ENCODE measurements around the gene ZNF318.

DNA sequence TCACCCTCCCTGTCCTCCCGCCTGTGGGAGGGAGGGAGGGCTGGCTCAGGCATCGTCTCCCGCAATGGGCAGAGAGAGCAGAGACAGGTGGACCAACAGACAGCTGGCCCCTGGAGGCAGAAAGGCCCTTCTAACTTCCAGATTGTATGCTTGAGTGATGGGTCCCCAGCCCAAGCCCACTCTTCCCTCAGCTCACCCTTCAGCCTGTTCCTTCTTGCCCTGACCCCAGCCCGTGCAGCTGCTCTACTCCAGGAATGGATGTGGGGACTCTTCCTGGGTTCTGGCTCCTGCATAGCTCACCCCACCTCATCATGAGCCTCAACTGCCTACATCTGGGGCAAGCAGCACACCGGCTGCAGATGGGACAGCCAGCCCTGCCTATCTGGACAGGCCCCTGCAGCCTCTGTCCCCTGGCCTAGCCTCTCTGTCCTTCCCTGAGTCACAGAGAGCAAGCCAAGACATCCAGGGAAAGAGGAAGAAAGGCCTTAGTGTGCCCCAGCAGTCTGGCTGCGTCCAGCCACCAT, 82.9 kb downstream of the ZNF318 start:
- no peak for TF ChIP-seq YY1 (IDR thresholded peaks at IDR 0.05; ENCODE audit: insufficient read depth, insufficient read length)
- no peak for TF ChIP-seq SUZ12 (IDR thresholded peaks at IDR 0.05; ENCODE audit: extremely low read depth, insufficient read depth, insufficient read length)
- TF ChIP-seq ZNF274 (IDR thresholded peaks at IDR 0.05; ENCODE audit: low read depth, low read length) = no peak
